A549 (cell line): Measurements from ENCODE around the gene OSBPL9. TPM values are rescaled to one million over a fixed set of nuclear protein-coding genes. Genes with fewer than 3 reads are reported as not detected.

Experiments
- ATAC-seq, 2 experiments: fragments of 200-7000 bp in 1 of 2; fragments of >200 bp in 1 of 2; cut with Nextera tagmentation in 1 of 2; cut with Tn5 transposase in 1 of 2; 3 replicates each; pipeline versions ENCODE4 v1.8.0 to v1.9.1; 2018 to 2020; ENCODE audit warnings: mild to moderate bottlenecking in 1 of 2, moderate library complexity in 1 of 2
- CTCF ChIA-PET: fragments of 300-600 bp; sonication (Branson Sonifier 250); formaldehyde crosslinking; extraction: SDS; loops from one replicate; lab custom pipeline; 2021; ENCODE audit warnings: antibody characterized with exemption, inconsistent platforms; lab: Yijun Ruan, JAX
- POLR2A ChIA-PET: fragments of 350-600 bp; formaldehyde crosslinking; extraction: SDS; loops from one replicate; lab custom pipeline; 2021; ENCODE audit warnings: antibody characterized with exemption, inconsistent platforms; lab: Yijun Ruan, JAX
- DNase-seq, 2 experiments: peaks; one replicate each; pipeline versions ENCODE4 v3.0.0 to v3.0.0-alpha.2; 2011 to 2016; ENCODE audit warnings: low read depth in 1 of 2, low spot score in 1 of 2
- FAIRE-seq: peaks from 2 replicates; lab custom pipeline; 2011; peaks lifted over from hg19 to GRCh38; lab: Jason Lieb, UNC
- H3K27ac ChIP-seq, 2 experiments: fragments of >200 bp; sonication (Bioruptor Twin); formaldehyde crosslinking; 3 replicates each; pipeline ENCODE4 v1.5.1; 2016 to 2017
- H3K4me1 ChIP-seq: fragments of >200 bp; sonication (Bioruptor Twin); formaldehyde crosslinking; 3 replicates; pipeline ENCODE4 v1.6.1; 2016
- H3K4me2 ChIP-seq: fragments of >200 bp; sonication (Bioruptor Twin); formaldehyde crosslinking; 3 replicates; pipeline ENCODE4 v1.6.1; 2016
- H3K4me3 ChIP-seq: fragments of >200 bp; sonication (Bioruptor Twin); formaldehyde crosslinking; 3 replicates; pipeline ENCODE4 v1.5.1; 2016
- H3K9me3 ChIP-seq: fragments of >200 bp; sonication (Bioruptor Twin); formaldehyde crosslinking; 3 replicates; pipeline ENCODE4 v1.6.1; 2016
- ATOH8 ChIP-seq: fragments of 250-450 bp; sonication (Bioruptor Pico); IDR thresholded peaks from 2 replicates; pipeline ENCODE4 v1.5.0; 2020; ENCODE audit warnings: low read depth, mild to moderate bottlenecking, moderate library complexity
- BHLHE40 ChIP-seq: IDR thresholded peaks from 2 replicates; pipeline ENCODE4 v1.6.1; 2012; ENCODE audit warnings: low read depth, low read length, inconsistent platforms
- CBX2 ChIP-seq: fragments of 200-600 bp; sonication (generic); IDR thresholded peaks from 2 replicates; pipeline ENCODE4 v1.6.1; 2016; ENCODE audit warnings: low read depth, mild to moderate bottlenecking, borderline replicate concordance
- CHD4 ChIP-seq: fragments of 200-600 bp; sonication (generic); IDR thresholded peaks from 2 replicates; pipeline ENCODE4 v1.6.1; 2016; ENCODE audit warnings: antibody characterized with exemption, mild to moderate bottlenecking, borderline replicate concordance
- EHF ChIP-seq: fragments of 250-450 bp; sonication (Bioruptor Pico); IDR thresholded peaks from 2 replicates; pipeline ENCODE4 v1.5.0; 2020; ENCODE audit warnings: mild to moderate bottlenecking
- ESRRA ChIP-seq: fragments of 150-350 bp; IDR thresholded peaks from 2 replicates; pipeline ENCODE4 v1.6.1; 2014; ENCODE audit warnings: mild to moderate bottlenecking, low read length, borderline replicate concordance
- GATA3 ChIP-seq: IDR thresholded peaks from 2 replicates; pipeline ENCODE4 v1.6.1; 2012; ENCODE audit warnings: borderline replicate concordance
- HES2 ChIP-seq: fragments of >200 bp; sonication (Bioruptor Twin); formaldehyde crosslinking; IDR thresholded peaks from 2 replicates; pipeline ENCODE4 v1.6.1; 2016
- HOXB5 ChIP-seq: fragments of 250-450 bp; sonication (Bioruptor Pico); IDR thresholded peaks from 2 replicates; pipeline ENCODE4 v1.5.0; 2020; ENCODE audit warnings: mild to moderate bottlenecking, moderate library complexity
- JUN ChIP-seq, 2 experiments: fragments of >200 bp; sonication (Bioruptor Twin); formaldehyde crosslinking; IDR thresholded peaks; 2 replicates in 1 of 2; 3 replicates in 1 of 2; pipeline ENCODE4 v1.6.1; 2016 to 2017
- KDM5A ChIP-seq: fragments of 200-600 bp; sonication (generic); IDR thresholded peaks from 2 replicates; pipeline ENCODE4 v1.6.1; 2016; ENCODE audit warnings: antibody characterized with exemption, mild to moderate bottlenecking
- MAFK ChIP-seq: fragments of 450-650 bp; IDR thresholded peaks from 2 replicates; pipeline ENCODE4 v1.6.1; 2014; ENCODE audit not compliant: partially characterized antibody
- MYC ChIP-seq: IDR thresholded peaks from 2 replicates; pipeline ENCODE4 v1.6.1; 2012; ENCODE audit warnings: mild to moderate bottlenecking, inconsistent platforms, low read length, improper control_type of control experiment, borderline replicate concordance
- NFE2L2 ChIP-seq: fragments of 150-350 bp; conservative IDR thresholded peaks from 2 replicates; pipeline ENCODE4 v1.6.1; 2014; ENCODE audit warnings: low read length
- PHF8 ChIP-seq: fragments of 200-600 bp; sonication (generic); IDR thresholded peaks from 2 replicates; pipeline ENCODE4 v1.6.1; 2016; ENCODE audit warnings: low read depth, mild to moderate bottlenecking, antibody characterized with exemption, moderate library complexity, borderline replicate concordance
- POLR2A ChIP-seq: IDR thresholded peaks from 2 replicates; pipeline ENCODE4 v1.6.1; 2012; ENCODE audit warnings: mild to moderate bottlenecking, low read length
- RAD21 ChIP-seq, 2 experiments: fragments of >200 bp in 1 of 2; sonication (Bioruptor Twin) in 1 of 2; formaldehyde crosslinking in 1 of 2; IDR thresholded peaks in 1 of 2; conservative IDR thresholded peaks in 1 of 2; 2 replicates in 1 of 2; 3 replicates in 1 of 2; pipeline ENCODE4 v1.6.1; 2012 to 2018; ENCODE audit warnings: inconsistent platforms in 1 of 2
- RNF2 ChIP-seq: fragments of 200-600 bp; sonication (generic); IDR thresholded peaks from 2 replicates; pipeline ENCODE4 v1.6.1; 2016; ENCODE audit warnings: low read depth, mild to moderate bottlenecking, antibody characterized with exemption, moderate library complexity, borderline replicate concordance
- SREBF2 ChIP-seq: fragments of 450-650 bp; IDR thresholded peaks from 2 replicates; pipeline ENCODE4 v1.6.1; 2014; ENCODE audit warnings: mild to moderate bottlenecking, moderate library complexity
- TP53 ChIP-seq: fragments of 250-450 bp; sonication (Bioruptor Pico); IDR thresholded peaks from 2 replicates; pipeline ENCODE4 v1.5.0; 2021; ENCODE audit warnings: mild to moderate bottlenecking, moderate library complexity
- USF2 ChIP-seq: fragments of 450-650 bp; IDR thresholded peaks from 2 replicates; pipeline ENCODE4 v1.6.1; 2014; ENCODE audit warnings: antibody characterized with exemption
- WGBS: methylation state at CpG from one replicate; pipeline ENCODE4 v1.1.6; 2017; ENCODE audit errors: missing lambda C conversion rate; 5-methylcytosine and 5-hydroxymethylcytosine counted together
- polyA minus RNA-seq: library from RNA; depleted of rRNA, polyadenylated mRNA; stranded (reverse); fragments of >200 nt; gene quantifications from 2 replicates; pipeline ENCODE4 v1.2.3, GENCODE V29; 2011; rRNA and poly(A)+ RNA removed
- polyA plus RNA-seq, 4 experiments: library from polyadenylated mRNA; depleted of rRNA in 3 of 4; stranded (reverse); fragments of >200 nt; fragmentation: RNase III in 1 of 4; extraction: RNeasy Plus Mini Kit Qiagen cat#74134 plus additional on column Dnase treatment in 1 of 4; gene quantifications; 2 replicates in 3 of 4; 3 replicates in 1 of 4; pipeline ENCODE4 v1.2.3, GENCODE V29; 2011 to 2017
- TF ChIP-seq, protein P1 (sequence below): fragments of 150-350 bp; IDR thresholded peaks from 2 replicates; pipeline ENCODE4 v1.6.1; 2014; ENCODE audit warnings: low read depth, mild to moderate bottlenecking, low read length
- TF ChIP-seq, protein P2 (sequence below): IDR thresholded peaks from 2 replicates; pipeline ENCODE4 v1.6.1; 2012; ENCODE audit warnings: low read depth, borderline replicate concordance

Gene OSBPL9
- 93.7 and 108 TPM in 2 replicates for polyA plus RNA-seq (2011; rRNA removed)
- 21.0 and 30.1 TPM in 2 replicates for polyA plus RNA-seq (2012; cell fraction: cytosol; rRNA removed)
- polyA plus RNA-seq (2012; cell fraction: nucleus; rRNA removed) = 12.7 and 18.9 TPM in 2 replicates
- 45.1 to 52.9 TPM (median 52.6 TPM) in 3 replicates for polyA plus RNA-seq (2017; fragmentation: RNase III; extraction: RNeasy Plus Mini Kit Qiagen cat#74134 plus additional on column Dnase treatment)
- 139 and 185 TPM in 2 replicates for polyA minus RNA-seq

DNA sequence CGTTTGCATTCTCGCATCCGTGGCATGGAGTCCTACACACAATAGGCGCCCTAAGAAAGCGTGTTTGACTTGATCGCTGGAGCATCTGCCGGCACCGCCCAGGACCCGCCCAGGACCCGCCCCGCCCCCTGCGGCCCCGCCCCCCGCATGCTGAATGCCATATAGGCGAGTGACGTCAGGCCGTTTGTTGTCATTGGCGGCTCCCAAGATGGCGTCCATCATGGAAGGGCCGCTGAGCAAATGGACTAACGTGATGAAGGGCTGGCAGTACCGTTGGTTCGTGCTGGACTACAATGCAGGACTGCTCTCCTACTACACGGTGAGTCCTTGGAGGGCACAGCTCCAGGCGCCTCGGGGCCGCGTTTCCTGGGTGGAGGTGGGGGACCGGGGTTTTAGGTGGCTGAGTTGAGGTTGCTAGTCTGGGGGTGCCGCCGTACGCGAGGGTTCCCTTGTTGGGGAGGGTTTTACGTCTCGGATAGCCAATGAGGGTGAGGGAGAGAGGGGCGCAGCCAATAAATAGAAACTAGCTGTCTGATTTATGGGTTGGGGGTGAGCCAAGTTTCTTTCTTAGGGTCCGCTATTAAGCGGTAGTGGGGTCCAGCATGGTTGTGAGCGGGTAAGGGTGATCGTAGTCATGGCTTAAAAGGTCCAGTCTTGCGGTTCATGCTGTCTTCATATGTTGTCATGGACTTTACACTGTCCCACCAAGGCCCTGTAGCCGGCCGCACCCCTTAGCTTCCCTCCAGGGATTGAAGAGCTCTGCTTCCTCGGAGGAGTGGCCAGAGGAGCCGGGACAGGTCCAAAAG is at the start of gene OSBPL9:
TSS of gene OSBPL9 (plus strand) at position 190 of the 806 bp plus-strand sequence. CDS start at position 209, 19 bp downstream.
- TF ChIP-seq GATA3 (no peak), HOXB5 (CRISPR knock-in tag) (peak; percentile 55; the same call in 1 of the 2 replicates), MAFK (no peak), JUN (IDR thresholded peaks at IDR 0.05) (0 out of 5 replicates have a peak, but pooled peaks of 1 of the 2 experiments have one; percentile 38), KDM5A (peak; percentile 95), CHD4 (no peak), POLR2A (peak; percentile 74), TP53 (CRISPR knock-in tag) (no peak), RNF2 (no peak), PHF8 (peak; percentile 34)
- TF ChIP-seq, protein P1, sequence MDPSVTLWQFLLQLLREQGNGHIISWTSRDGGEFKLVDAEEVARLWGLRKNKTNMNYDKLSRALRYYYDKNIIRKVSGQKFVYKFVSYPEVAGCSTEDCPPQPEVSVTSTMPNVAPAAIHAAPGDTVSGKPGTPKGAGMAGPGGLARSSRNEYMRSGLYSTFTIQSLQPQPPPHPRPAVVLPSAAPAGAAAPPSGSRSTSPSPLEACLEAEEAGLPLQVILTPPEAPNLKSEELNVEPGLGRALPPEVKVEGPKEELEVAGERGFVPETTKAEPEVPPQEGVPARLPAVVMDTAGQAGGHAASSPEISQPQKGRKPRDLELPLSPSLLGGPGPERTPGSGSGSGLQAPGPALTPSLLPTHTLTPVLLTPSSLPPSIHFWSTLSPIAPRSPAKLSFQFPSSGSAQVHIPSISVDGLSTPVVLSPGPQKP = no peak
- TF ChIP-seq, all 56 proteins: peak for 5
- no peaks in the 10 kb centered on the region for H3K9me3 ChIP-seq
- H3K4me1 ChIP-seq = peaks cover 50% of the 10 kb centered on the region
- peak within 1 kb of the TSS; percentile 67 for H3K4me3 ChIP-seq
- CTCF ChIA-PET = interaction anchor here (1.6 kb wide), 1 partner anchor 152 kb away, joined by 6 read pairs; no protein-coding TSS in a partner anchor
- 3% methylated on average over 30 of the region's 45 CpGs for WGBS
- peak within 1 kb of the TSS; percentile 79 to 85 for H3K27ac ChIP-seq
- H3K4me2 ChIP-seq = peak within 1 kb of the TSS; percentile 75
- POLR2A ChIA-PET = interaction anchor here (0.9 kb wide), 1 partner anchor 74 kb away, joined by 3 read pairs; no protein-coding TSS in a partner anchor
- ATAC-seq (peak; percentile 94 to 96), DNase-seq (peak; percentile 70 to 88), FAIRE-seq (no peak)

GRCh38 chr1:51567653-51568052 is 49.2 kb upstream of the OSBPL9 start:
- FAIRE-seq = no peak
- TF ChIP-seq CBX2 (no peak), ATOH8 (no peak), SREBF2 (no peak), MYC (no peak), ESRRA (no peak), CHD4 (no peak), USF2 (no peak), NFE2L2 (no peak), BHLHE40 (no peak), HOXB5 (CRISPR knock-in tag) (no peak), HES2 (no peak), RAD21 (conservative IDR thresholded peaks at IDR 0.05 in 1 of 2, IDR thresholded peaks at IDR 0.05 in 1 of 2) (no peak), EHF (no peak)
- TF ChIP-seq, protein P2, sequence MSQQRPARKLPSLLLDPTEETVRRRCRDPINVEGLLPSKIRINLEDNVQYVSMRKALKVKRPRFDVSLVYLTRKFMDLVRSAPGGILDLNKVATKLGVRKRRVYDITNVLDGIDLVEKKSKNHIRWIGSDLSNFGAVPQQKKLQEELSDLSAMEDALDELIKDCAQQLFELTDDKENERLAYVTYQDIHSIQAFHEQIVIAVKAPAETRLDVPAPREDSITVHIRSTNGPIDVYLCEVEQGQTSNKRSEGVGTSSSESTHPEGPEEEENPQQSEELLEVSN = no peak
- DNase-seq = no peak
- H3K27ac ChIP-seq = peak overlapping the region; percentile 34 to 82; a peak in 2 of 6 replicates
- 0 out of 3 replicates have a peak overlapping the region, but pooled peaks have one; percentile 4 for H3K4me2 ChIP-seq
- peaks cover 45% of the 10 kb centered on the region for H3K4me1 ChIP-seq
- CTCF ChIA-PET = interaction anchor here (0.6 to 0.9 kb wide), 2 partner anchors 28 to 76 kb away, joined by 4 to 5 read pairs; no protein-coding TSS in a partner anchor
- no peak for ATAC-seq
- no peaks in the 10 kb centered on the region for H3K9me3 ChIP-seq
- POLR2A ChIA-PET = no interaction called here
- no peak overlapping the region for H3K4me3 ChIP-seq
